Keratinocyte (primary cell): Measurements from ENCODE around the gene C2CD3. TPM values are rescaled to one million over a fixed set of nuclear protein-coding genes. Genes with fewer than 3 reads are reported as not detected.

Experiments
- DNase-seq: peaks from one replicate; pipeline ENCODE4 v3.0.0-alpha.2; 2011; ENCODE audit warnings: low read depth, missing footprints, low spot score
- FAIRE-seq: peaks from 2 replicates; lab custom pipeline; 2011; peaks lifted over from hg19 to GRCh38; lab: Jason Lieb, UNC
- H2AFZ ChIP-seq: 2 replicates; pipeline ENCODE4 v1.6.0; 2012; ENCODE audit warnings: low read length, control low read depth, inconsistent platforms; ENCODE audit not compliant: control insufficient read depth
- H3K27ac ChIP-seq: 2 replicates; pipeline ENCODE4 v1.5.1; 2011; ENCODE audit warnings: low read length; ENCODE audit not compliant: control insufficient read depth, insufficient read depth
- H3K27me3 ChIP-seq: 3 replicates; pipeline ENCODE4 v1.6.0; 2011; ENCODE audit warnings: low read length; ENCODE audit not compliant: control insufficient read depth, insufficient read depth; ENCODE audit errors: extremely low read depth
- H3K36me3 ChIP-seq, 2 experiments: 2 replicates in 1 of 2; 3 replicates in 1 of 2; pipeline ENCODE4 v1.5.1; 2011; ENCODE audit warnings: low read length in 2 of 2, mild to moderate bottlenecking in 1 of 2; ENCODE audit not compliant: control insufficient read depth in 2 of 2, insufficient read depth in 2 of 2; ENCODE audit errors: extremely low read depth in 1 of 2
- H3K4me1 ChIP-seq: 3 replicates; pipeline ENCODE4 v1.5.1; 2011; ENCODE audit warnings: low read length; ENCODE audit not compliant: control insufficient read depth, insufficient read depth; ENCODE audit errors: extremely low read depth
- H3K4me2 ChIP-seq: 3 replicates; pipeline ENCODE4 v1.6.0; 2011; ENCODE audit warnings: low read depth, low read length; ENCODE audit not compliant: control insufficient read depth, insufficient read depth; ENCODE audit errors: extremely low read depth
- H3K4me3 ChIP-seq, 3 experiments: fragments of 200-600 bp in 1 of 3; sonication (generic) in 1 of 3; 2 replicates in 2 of 3; 3 replicates in 1 of 3; pipeline ENCODE4 v1.5.1; 2011 to 2016; ENCODE audit warnings: low read length in 3 of 3, mild to moderate bottlenecking in 3 of 3, control low read depth in 2 of 3, inconsistent platforms in 1 of 3, low read depth in 1 of 3, mixed read lengths in 1 of 3, mixed run types in 1 of 3, moderate library complexity in 1 of 3; ENCODE audit not compliant: control insufficient read depth in 2 of 3, insufficient read depth in 2 of 3; ENCODE audit errors: extremely low read depth in 1 of 3
- H3K79me2 ChIP-seq: 2 replicates; pipeline ENCODE4 v1.6.0; 2012; ENCODE audit warnings: low read length; ENCODE audit not compliant: control insufficient read depth, insufficient read depth
- H3K9ac ChIP-seq: 3 replicates; pipeline ENCODE4 v1.6.0; 2011; ENCODE audit warnings: low read length; ENCODE audit not compliant: control insufficient read depth, insufficient read depth; ENCODE audit errors: extremely low read depth
- H3K9me1 ChIP-seq: 3 replicates; pipeline ENCODE4 v1.6.0; 2011; ENCODE audit warnings: low read length; ENCODE audit not compliant: control insufficient read depth, insufficient read depth; ENCODE audit errors: extremely low read depth
- H3K9me3 ChIP-seq: 2 replicates; pipeline ENCODE4 v1.5.1; 2012; ENCODE audit warnings: low read depth, low read length; ENCODE audit not compliant: control insufficient read depth
- H4K20me1 ChIP-seq: 3 replicates; pipeline ENCODE4 v1.6.0; 2011; ENCODE audit warnings: low read length; ENCODE audit not compliant: control insufficient read depth, insufficient read depth; ENCODE audit errors: extremely low read depth
- CTCF ChIP-seq, 3 experiments: IDR thresholded peaks in 1 of 3; conservative IDR thresholded peaks in 1 of 3; optimal IDR thresholded peaks in 1 of 3; 2 replicates in 2 of 3; 3 replicates in 1 of 3; pipeline versions ENCODE3 to v1.5.1; 2011; ENCODE audit warnings: low read length in 3 of 3, mild to moderate bottlenecking in 3 of 3, moderate library complexity in 2 of 3, control low read depth in 1 of 3, inconsistent platforms in 1 of 3; ENCODE audit not compliant: insufficient read depth in 2 of 3; ENCODE audit errors: extremely low read depth in 1 of 3
- EZH2 ChIP-seq: IDR thresholded peaks from one replicate; pipeline ENCODE4 v1.6.1; 2012; ENCODE audit warnings: inconsistent platforms, mild to moderate bottlenecking, low read length, moderate library complexity
- dilution Hi-C: fragments of 300-500 bp; cut with MboI; formaldehyde crosslinking; loops from one replicate; pipeline ENCODE4 v1.7.0; 2020; ENCODE audit warnings: low sequenced_read_pairs; ENCODE audit not compliant: extremely low pct_ligation_motif_present
- polyA plus RNA-seq, 5 experiments: library from polyadenylated mRNA; depleted of rRNA in 3 of 5; stranded (reverse) in 3 of 5; stranded (forward) in 1 of 5; unstranded in 1 of 5; fragments of >200 nt; gene quantifications; 1 replicate in 1 of 5; 2 replicates in 3 of 5; 3 replicates in 1 of 5; pipeline versions ENCODE4 v1.2.1 to v1.2.3, GENCODE V29; 2011 to 2012; ENCODE audit warnings: missing spikeins in 2 of 5, low read depth in 1 of 5, low replicate concordance in 1 of 5

C2CD3 gene
- polyA plus RNA-seq, 1 donor (not counting 4 experiments of a cell fraction or from before 2014, with no cell fraction given) = 9.8 TPM

GRCh38 chr11:74182635-74183034 lies 11.8 kb upstream of the C2CD3 start:
- no peak overlapping the region for H3K9ac ChIP-seq
- no peaks in the 10 kb centered on the region for H3K27me3 ChIP-seq
- no peaks in the 10 kb centered on the region for H3K4me1 ChIP-seq
- H3K9me1 ChIP-seq = no peaks in the 10 kb centered on the region
- no peak overlapping the region for H3K4me3 ChIP-seq
- dilution Hi-C loops = no loop called here
- no peak for TF ChIP-seq EZH2
- no peak for TF ChIP-seq CTCF (optimal IDR thresholded peaks at IDR 0.05 in 1 of 3, IDR thresholded peaks at IDR 0.05 in 1 of 3, conservative IDR thresholded peaks at IDR 0.05 in 1 of 3; ENCODE audit: extremely low read depth in 1 of 3, insufficient read depth in 2 of 3, low read length in 3 of 3)
- no peak overlapping the region for H3K4me2 ChIP-seq
- H3K9me3 ChIP-seq = no peaks in the 10 kb centered on the region
- no peaks in the 10 kb centered on the region for H3K36me3 ChIP-seq
- FAIRE-seq (no peak), DNase-seq (no peak)
- no peaks in the 10 kb centered on the region for H4K20me1 ChIP-seq
- no peak overlapping the region for H3K27ac ChIP-seq
- H2AFZ ChIP-seq = no peak overlapping the region
- H3K79me2 ChIP-seq = peaks cover 63% of the 10 kb centered on the region

- Histone ChIP-seq H3K79me2 (peaks cover 64% of the 10 kb centered on the region), H3K36me3 (no peaks in the 10 kb centered on the region), H3K27me3 (no peaks in the 10 kb centered on the region), H3K27ac (no peak overlapping the region), H2AFZ (no peak overlapping the region), H3K9me3 (no peaks in the 10 kb centered on the region), H3K9ac (no peak overlapping the region), H4K20me1 (no peaks in the 10 kb centered on the region), H3K4me1 (no peaks in the 10 kb centered on the region), H3K4me2 (no peak overlapping the region), H3K9me1 (no peaks in the 10 kb centered on the region), H3K4me3 (no peak overlapping the region)
- TF ChIP-seq EZH2 (no peak), CTCF (optimal IDR thresholded peaks at IDR 0.05 in 1 of 3, IDR thresholded peaks at IDR 0.05 in 1 of 3, conservative IDR thresholded peaks at IDR 0.05 in 1 of 3; ENCODE audit: extremely low read depth in 1 of 3, insufficient read depth in 2 of 3, low read length in 3 of 3) (no peak)
- no peak for FAIRE-seq
- no peak for DNase-seq
- dilution Hi-C loops = no loop called here
Measured at GRCh38 chr11:74179234-74180052, 8.6 kb upstream of the C2CD3 start.
